HG03135 (cell line): ENCODE measurements around the gene LPCAT3.

Experiments used
- ATAC-seq: cut with Tn5 transposase; IDR thresholded peaks from one replicate; pipeline ENCODE4 v1.9.1; 2021; ENCODE audit warnings: mild to moderate bottlenecking, moderate library complexity; ENCODE audit not compliant: unreplicated experiment

The LPCAT3 gene

GRCh38 chr12:6965026-6965661 lies 53.1 kb downstream of the LPCAT3 start:
- ATAC-seq = peak; percentile 38

- no peak for ATAC-seq
Observed at GRCh38 chr12:6964605-6965025, 53.7 kb downstream of the LPCAT3 start.

- no peak for ATAC-seq
Observed at GRCh38 chr12:6963791-6964413, 54.4 kb downstream of the LPCAT3 start.

- no peak for ATAC-seq
Observed at GRCh38 chr12:6963016-6963731, 55.1 kb downstream of the LPCAT3 start.

GRCh38 chr12:6962285-6963015 lies 55.8 kb downstream of the LPCAT3 start:
- no peak for ATAC-seq

GRCh38 chr12:6961695-6962284 lies 56.5 kb downstream of the LPCAT3 start:
- ATAC-seq = no peak

- ATAC-seq = no peak
Observed at GRCh38 chr12:6961278-6961694, 57.0 kb downstream of the LPCAT3 start.

- ATAC-seq = no peak
Observed at GRCh38 chr12:6960593-6961277, 57.5 kb downstream of the LPCAT3 start.

GRCh38 chr12:6959805-6960592 lies 58.3 kb downstream of the LPCAT3 start:
- no peak for ATAC-seq

GRCh38 chr12:6959058-6959804 lies 59.0 kb downstream of the LPCAT3 start:
- ATAC-seq = peak; percentile 47

- ATAC-seq = no peak
Observed at GRCh38 chr12:6958609-6959057, 59.6 kb downstream of the LPCAT3 start.

- ATAC-seq = no peak
Observed at GRCh38 chr12:6957741-6958608, 60.3 kb downstream of the LPCAT3 start.

- ATAC-seq = no peak
Observed at GRCh38 chr12:6957151-6957701, 61.0 kb downstream of the LPCAT3 start.

GRCh38 chr12:6956021-6956727 lies 62.1 kb downstream of the LPCAT3 start:
- ATAC-seq = no peak

- no peak for ATAC-seq
Observed at GRCh38 chr12:6955108-6956020, 62.9 kb downstream of the LPCAT3 start.
